ENCODE measurements around the gene ASB15.

- TF ChIP-seq EZH2phosphoT487 (IDR thresholded peaks at IDR 0.05; ENCODE audit: insufficient read depth, low read depth): no peak
- TF ChIP-seq EZH2 (IDR thresholded peaks at IDR 0.05; ENCODE audit: insufficient read depth, poor library complexity, severe bottlenecking): no peak
Measured at GRCh38 chr7:123588376-123588775, 13.2 kb upstream of the ASB15 start.
